Mucosa of descending colon (tissue), 3 donors: ENCODE data around the gene LCP2. TPM values are rescaled to one million over a fixed set of nuclear protein-coding genes. Genes with fewer than 3 reads are reported as not detected.
"Not testable (repeated sequence)": the region's sequence is repeated elsewhere in the genome, so short reads cannot be mapped to it uniquely, and the experiment has no call there.

Source experiments
- ATAC-seq: fragments of 200-7000 bp; cut with Tn5 transposase; one replicate; pipeline ENCODE4 v1.9.1; 2020; ENCODE audit warnings: mild to moderate bottlenecking, moderate library complexity
- DNase-seq, 3 donors: peaks; one replicate each; pipeline ENCODE4 v3.0.0-alpha.2; 2020
- H3K36me3 ChIP-seq: fragments of 200-600 bp; one replicate; pipeline ENCODE4 v1.8.0; 2021; ENCODE audit warnings: low read depth, mild to moderate bottlenecking
- H3K4me1 ChIP-seq: fragments of 200-600 bp; one replicate; pipeline ENCODE4 v1.8.0; 2021; ENCODE audit warnings: low read depth, mild to moderate bottlenecking
- H3K4me3 ChIP-seq: fragments of 200-600 bp; one replicate; pipeline ENCODE4 v1.8.0; 2021; ENCODE audit warnings: mild to moderate bottlenecking
- H3K9me3 ChIP-seq: fragments of 200-600 bp; one replicate; pipeline ENCODE4 v1.8.0; 2021; ENCODE audit warnings: mild to moderate bottlenecking
- intact Hi-C, 2 donors: fragments of 100-400 bp; cut with DNase I in 1 of 2; cut with micrococcal nuclease in 1 of 2; formaldehyde crosslinking; loops; one replicate each; pipeline versions ENCODE4 v1.11.0 to v1.11.1; 2022; cut with DNase I, micrococcal nuclease
- total RNA-seq, 3 donors: library from RNA; stranded (reverse); fragmentation: NEBNext Ultra II Directional in 2 of 3; extraction: Animal tissue kit (Norgen Biotek cat#: 25700) in 2 of 3; gene quantifications; one replicate each; pipeline versions ENCODE4 v1.2.1 to v1.2.4, GENCODE V29; 2021 to 2023
- TF ChIP-seq, protein P1 (sequence below): fragments of 200-600 bp; IDR thresholded peaks from one replicate; pipeline ENCODE4 v1.8.0; 2022; ENCODE audit warnings: antibody characterized with exemption, mild to moderate bottlenecking
- donor health status: DM: no; HTN: no; CAD: no; lungs with moderate emphysema.
- donor health status: DM: no; HTN: no; CAD: no.
- donor health status: DM: no; HTN: yes; CAD: no.

Gene LCP2
- total RNA-seq, 3 donors from 2014 or later, result 13.5 to 24.5 (median 22.9) TPM

DNA sequence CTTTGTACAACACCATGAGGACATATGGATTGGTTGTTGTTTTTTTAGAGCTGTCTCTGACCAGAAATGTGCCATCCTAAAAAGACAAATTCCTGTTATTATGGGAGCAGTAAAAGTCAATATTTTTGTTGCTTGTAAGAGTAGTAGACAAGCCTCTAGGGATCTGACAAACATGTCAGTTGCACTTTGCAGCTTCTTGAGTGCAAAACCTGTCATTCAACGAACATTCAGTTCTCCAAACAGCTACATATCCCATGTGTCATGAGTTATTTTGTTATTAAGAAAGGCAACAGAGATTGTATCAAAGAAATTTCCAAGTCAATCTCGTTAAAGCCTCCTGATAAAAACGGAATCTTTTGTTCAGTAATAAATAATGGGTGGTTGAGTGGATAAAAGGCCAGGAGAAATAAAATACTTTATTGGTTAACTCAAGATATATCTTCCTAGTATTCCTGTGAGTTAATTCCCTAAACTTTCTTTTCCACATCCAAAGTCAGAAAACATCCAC lies 46.7 kb downstream of the LCP2 start:
- no peak overlapping the region for H3K4me3 ChIP-seq
- H3K4me1 ChIP-seq, result no peaks in the 10 kb centered on the region
- intact Hi-C loops, result no loop called here
- DNase-seq (no peak), ATAC-seq (no peak)
- H3K36me3 ChIP-seq, result no peaks in the 10 kb centered on the region
- TF ChIP-seq, protein P1, sequence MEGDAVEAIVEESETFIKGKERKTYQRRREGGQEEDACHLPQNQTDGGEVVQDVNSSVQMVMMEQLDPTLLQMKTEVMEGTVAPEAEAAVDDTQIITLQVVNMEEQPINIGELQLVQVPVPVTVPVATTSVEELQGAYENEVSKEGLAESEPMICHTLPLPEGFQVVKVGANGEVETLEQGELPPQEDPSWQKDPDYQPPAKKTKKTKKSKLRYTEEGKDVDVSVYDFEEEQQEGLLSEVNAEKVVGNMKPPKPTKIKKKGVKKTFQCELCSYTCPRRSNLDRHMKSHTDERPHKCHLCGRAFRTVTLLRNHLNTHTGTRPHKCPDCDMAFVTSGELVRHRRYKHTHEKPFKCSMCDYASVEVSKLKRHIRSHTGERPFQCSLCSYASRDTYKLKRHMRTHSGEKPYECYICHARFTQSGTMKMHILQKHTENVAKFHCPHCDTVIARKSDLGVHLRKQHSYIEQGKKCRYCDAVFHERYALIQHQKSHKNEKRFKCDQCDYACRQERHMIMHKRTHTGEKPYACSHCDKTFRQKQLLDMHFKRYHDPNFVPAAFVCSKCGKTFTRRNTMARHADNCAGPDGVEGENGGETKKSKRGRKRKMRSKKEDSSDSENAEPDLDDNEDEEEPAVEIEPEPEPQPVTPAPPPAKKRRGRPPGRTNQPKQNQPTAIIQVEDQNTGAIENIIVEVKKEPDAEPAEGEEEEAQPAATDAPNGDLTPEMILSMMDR, result no peak
- H3K9me3 ChIP-seq, result no peaks in the 10 kb centered on the region

DNA sequence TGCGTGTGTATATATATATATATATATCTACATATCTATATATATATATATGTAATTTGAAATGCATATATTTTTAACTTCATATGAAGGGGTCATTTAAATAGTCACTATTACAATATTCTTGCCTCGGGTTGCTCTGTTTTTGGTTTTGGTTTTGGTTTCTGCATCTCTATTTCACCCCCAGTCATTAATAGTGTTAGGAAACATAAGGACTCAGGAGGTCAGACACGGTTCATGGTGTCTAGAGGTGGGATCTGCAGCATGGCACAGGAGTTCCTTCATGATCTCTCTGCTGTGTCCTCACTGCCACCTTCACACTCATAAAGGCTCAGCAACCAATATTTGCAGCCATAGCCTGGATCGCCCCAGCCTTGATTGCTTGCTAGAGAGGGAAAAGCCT lies 48.2 kb downstream of the LCP2 start:
- H3K4me1 ChIP-seq, result no peaks in the 10 kb centered on the region
- H3K9me3 ChIP-seq, result no peaks in the 10 kb centered on the region
- H3K36me3 ChIP-seq, result no peaks in the 10 kb centered on the region
- no peak for ATAC-seq
- H3K4me3 ChIP-seq, result no peak overlapping the region
- TF ChIP-seq, protein P1, result no peak
- DNase-seq, result no peak
- intact Hi-C loops, result no loop called here

DNA sequence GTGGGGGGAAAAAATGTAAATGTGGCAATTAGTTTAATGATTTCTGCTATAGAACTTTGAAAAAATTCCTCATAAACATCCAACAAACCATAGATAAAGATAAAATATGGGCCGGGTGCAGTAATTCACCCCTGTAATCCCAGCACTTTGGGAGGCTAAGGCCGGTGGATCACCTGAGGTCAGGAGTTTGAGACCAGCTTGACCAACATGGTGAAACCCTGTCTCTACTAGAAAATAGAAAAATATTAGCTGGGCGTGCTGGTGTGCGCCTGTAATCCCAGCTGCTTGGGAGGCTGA lies 48.7 kb downstream of the LCP2 start:
- H3K36me3 ChIP-seq, DNase-seq, H3K4me1 ChIP-seq, ATAC-seq, H3K9me3 ChIP-seq, H3K4me3 ChIP-seq, intact Hi-C loops: not testable (repeated sequence)

DNA sequence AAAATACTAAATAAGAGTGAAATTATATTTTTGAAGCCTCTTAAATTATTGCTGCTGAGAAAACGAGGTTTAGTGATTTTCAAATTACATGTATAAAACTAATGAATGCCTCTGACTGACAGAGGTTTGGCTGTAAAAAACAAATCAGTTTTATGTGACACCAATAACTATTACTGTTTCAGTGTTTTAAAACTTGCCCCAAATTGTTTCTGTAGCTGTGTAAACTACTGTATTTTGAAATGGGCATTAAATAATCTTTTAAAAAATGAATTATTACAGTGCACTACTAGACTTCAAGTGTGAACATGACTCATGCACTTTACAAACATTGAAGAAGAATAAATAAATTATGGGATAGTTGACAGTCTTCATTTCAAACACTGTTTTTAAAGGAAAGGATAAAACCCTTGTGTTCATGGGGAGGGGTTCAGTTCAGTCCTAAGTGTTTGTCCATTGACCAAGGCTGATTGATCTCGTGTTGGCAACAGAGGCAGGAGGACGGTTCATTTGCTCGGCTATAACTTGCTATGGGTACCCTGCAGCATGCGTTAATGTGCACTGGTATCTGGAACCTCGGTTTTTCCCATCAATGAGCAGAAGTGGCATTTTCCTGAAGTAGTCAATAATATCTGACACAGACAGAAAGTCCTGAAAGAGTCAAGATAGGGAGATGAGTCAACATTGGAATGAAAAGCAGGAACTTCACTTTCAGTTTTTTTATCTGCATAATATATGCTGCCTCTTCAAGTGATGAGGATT lies 49.2 kb downstream of the LCP2 start:
- ATAC-seq (no peak), DNase-seq (no peak)
- intact Hi-C loops, result no loop called here
- TF ChIP-seq, protein P1, result no peak
- Histone ChIP-seq H3K36me3 (no peaks in the 10 kb centered on the region), H3K4me3 (no peak overlapping the region), H3K4me1 (no peaks in the 10 kb centered on the region), H3K9me3 (no peaks in the 10 kb centered on the region)

DNA sequence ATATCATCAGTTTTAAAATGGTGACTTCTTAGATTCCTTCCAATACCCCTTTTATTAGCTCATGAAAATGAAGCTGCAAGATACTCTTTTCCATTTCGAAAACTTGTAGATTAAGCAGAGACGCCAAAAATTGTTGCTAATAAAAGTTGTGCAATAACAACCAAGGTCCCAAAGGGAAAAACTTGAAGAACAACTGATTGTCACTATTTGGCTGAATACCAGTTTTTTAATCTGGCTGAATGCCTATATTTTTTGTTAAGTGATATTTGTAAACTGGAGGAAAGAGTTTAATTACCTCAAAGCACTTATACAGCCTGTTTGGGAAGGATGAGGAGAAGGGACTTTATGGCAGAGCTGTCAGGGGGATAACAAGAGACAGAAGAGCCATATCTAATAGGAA lies 50.2 kb downstream of the LCP2 start:
- intact Hi-C loops, result no loop called here
- Histone ChIP-seq H3K36me3 (no peaks in the 10 kb centered on the region), H3K9me3 (no peaks in the 10 kb centered on the region), H3K4me1 (no peaks in the 10 kb centered on the region), H3K4me3 (no peak overlapping the region)
- DNase-seq (no peak), ATAC-seq (no peak)
- TF ChIP-seq, protein P1, result no peak

DNA sequence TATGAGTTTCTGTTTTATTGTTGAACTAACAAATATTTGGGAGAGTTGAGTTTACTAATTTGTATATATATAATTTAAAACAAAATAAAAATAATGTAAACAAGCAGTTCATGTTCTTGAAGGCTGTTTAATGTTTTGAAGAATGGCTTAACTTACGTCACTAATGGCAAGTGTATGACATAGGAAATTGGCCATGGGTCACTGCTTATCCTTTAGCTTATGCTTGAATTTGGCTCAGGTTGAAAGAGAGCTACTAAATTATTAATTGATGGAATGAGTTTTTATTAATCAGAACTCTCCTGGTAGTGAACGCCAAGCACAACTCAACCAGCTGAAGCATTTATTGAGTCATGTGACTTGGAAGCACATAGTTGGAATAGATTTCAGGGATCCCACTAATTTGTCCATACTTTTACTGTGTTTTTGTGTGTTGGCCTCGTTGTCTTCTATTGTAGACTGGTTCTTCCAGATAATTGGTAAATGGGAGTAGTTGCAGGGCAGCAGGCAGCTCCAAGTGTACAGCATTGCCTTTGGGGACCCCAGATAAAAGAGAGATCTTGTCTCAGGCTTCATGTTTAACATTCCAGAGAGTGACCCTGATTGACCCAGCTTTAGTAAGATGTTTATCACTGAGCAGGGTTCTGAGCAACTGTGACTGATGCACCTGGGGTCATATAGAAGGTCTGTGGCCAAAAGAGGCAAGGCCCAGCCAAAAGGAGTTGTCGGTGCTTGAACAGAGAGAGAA lies 51.3 kb downstream of the LCP2 start:
- TF ChIP-seq, protein P1, result no peak
- H3K4me1 ChIP-seq, result no peaks in the 10 kb centered on the region
- no peaks in the 10 kb centered on the region for H3K36me3 ChIP-seq
- DNase-seq (no peak), ATAC-seq (no peak)
- intact Hi-C loops, result no loop called here
- H3K4me3 ChIP-seq, result no peak overlapping the region
- H3K9me3 ChIP-seq, result no peaks in the 10 kb centered on the region

DNA sequence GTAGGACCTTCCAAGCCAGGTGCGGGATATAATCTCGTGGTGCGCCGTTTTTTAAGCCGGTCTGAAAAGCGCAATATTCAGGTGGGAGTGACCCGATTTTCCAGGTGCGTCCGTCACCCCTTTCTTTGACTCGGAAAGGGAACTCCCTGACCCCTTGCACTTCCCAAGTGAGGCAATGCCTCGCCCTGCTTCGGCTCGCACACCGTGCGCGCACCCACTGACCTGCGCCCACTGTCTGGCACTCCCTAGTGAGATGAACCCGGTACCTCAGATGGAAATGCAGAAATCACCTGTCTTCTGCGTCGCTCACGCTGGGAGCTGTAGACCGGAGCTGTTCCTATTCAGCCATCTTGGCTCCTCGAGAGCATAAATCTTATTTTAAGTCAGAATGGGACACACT lies 52.1 kb downstream of the LCP2 start:
- ATAC-seq, H3K4me3 ChIP-seq, H3K4me1 ChIP-seq, H3K36me3 ChIP-seq, DNase-seq, H3K9me3 ChIP-seq, intact Hi-C loops: not testable (repeated sequence)
